Gastrocnemius medialis (tissue), 4 donors: ENCODE measurements around the gene NDUFB4. TPM values are rescaled to one million over a fixed set of nuclear protein-coding genes. Genes with fewer than 3 reads are reported as not detected.
"Not testable (repeated sequence)": the region's sequence is repeated elsewhere in the genome, so short reads cannot be mapped to it uniquely, and the experiment has no call there.

Experiments
- ATAC-seq, 2 donors: fragments of 150-250 bp; one replicate each; pipeline ENCODE4 v1.9.1; 2016
- DNase-seq, 2 donors: peaks; one replicate each; pipeline ENCODE4 v3.0.0-alpha.2; 2019
- H3K27ac ChIP-seq, 4 donors: fragments of 200-600 bp; sonication (generic); 1 replicate in 1 of 4; 2 replicates in 3 of 4; pipeline ENCODE4 v1.5.1; 2016 to 2018; ENCODE audit warnings: mild to moderate bottlenecking in 2 of 4, moderate library complexity in 1 of 4
- H3K27me3 ChIP-seq, 3 donors: fragments of 200-600 bp; sonication (generic) in 2 of 3; 1 replicate in 1 of 3; 2 replicates in 2 of 3; pipeline versions ENCODE4 v1.5.1 to v1.6.0; 2016 to 2019; ENCODE audit warnings: mild to moderate bottlenecking in 1 of 3, moderate library complexity in 1 of 3
- H3K36me3 ChIP-seq, 2 donors: fragments of 200-600 bp; sonication (generic) in 1 of 2; one replicate each; pipeline ENCODE4 v1.5.1; 2017 to 2018
- H3K4me1 ChIP-seq, 2 donors: fragments of 200-600 bp; sonication (generic) in 1 of 2; one replicate each; pipeline ENCODE4 v1.5.1; 2016 to 2017; ENCODE audit warnings: mild to moderate bottlenecking in 2 of 2
- H3K4me3 ChIP-seq, 4 donors: fragments of 200-600 bp; sonication (generic) in 3 of 4; 1 replicate in 1 of 4; 2 replicates in 3 of 4; pipeline ENCODE4 v1.5.1; 2016 to 2019; ENCODE audit warnings: mild to moderate bottlenecking in 2 of 4
- H3K9me3 ChIP-seq, 3 donors: fragments of 200-600 bp; sonication (generic) in 2 of 3; 1 replicate in 1 of 3; 2 replicates in 2 of 3; pipeline ENCODE4 v1.5.1; 2016 to 2019
- CTCF ChIP-seq, 5 experiments: fragments of 450-650 bp in 3 of 5; fragments of 200-600 bp in 2 of 5; sonication (generic) in 2 of 5; IDR thresholded peaks in 4 of 5; conservative IDR thresholded peaks in 1 of 5; 1 replicate in 4 of 5; 2 replicates in 1 of 5; pipeline ENCODE4 v1.5.1; 2016 to 2019; ENCODE audit warnings: antibody characterized with exemption in 5 of 5, mild to moderate bottlenecking in 3 of 5, moderate library complexity in 3 of 5
- POLR2A ChIP-seq, 2 donors: fragments of 450-650 bp; IDR thresholded peaks; one replicate each; pipeline ENCODE4 v1.6.1; 2017; ENCODE audit warnings: antibody characterized with exemption in 2 of 2, mild to moderate bottlenecking in 2 of 2, moderate library complexity in 2 of 2
- in situ Hi-C, 4 donors: fragments of 200-750 bp; cut with MboI; loops; one replicate each; pipeline versions ENCODE4 v1.15.0 to v1.8.0; 2017; ENCODE audit warnings: low sequenced_read_pairs in 4 of 4
- intact Hi-C: fragments of 100-400 bp; cut with DNase I; formaldehyde crosslinking; loops from one replicate; pipeline ENCODE4 v1.15.1; 2023; ENCODE audit warnings: low total_unique reads
- total RNA-seq, 4 donors: library from RNA; depleted of rRNA; stranded (reverse); fragments of >200 nt; gene quantifications; one replicate each; pipeline versions ENCODE4 v1.1.0 to v1.2.3, GENCODE V29; 2016

The NDUFB4 gene
- total RNA-seq, 4 donors from 2014 or later: 186 to 413 (median 377) TPM

DNA sequence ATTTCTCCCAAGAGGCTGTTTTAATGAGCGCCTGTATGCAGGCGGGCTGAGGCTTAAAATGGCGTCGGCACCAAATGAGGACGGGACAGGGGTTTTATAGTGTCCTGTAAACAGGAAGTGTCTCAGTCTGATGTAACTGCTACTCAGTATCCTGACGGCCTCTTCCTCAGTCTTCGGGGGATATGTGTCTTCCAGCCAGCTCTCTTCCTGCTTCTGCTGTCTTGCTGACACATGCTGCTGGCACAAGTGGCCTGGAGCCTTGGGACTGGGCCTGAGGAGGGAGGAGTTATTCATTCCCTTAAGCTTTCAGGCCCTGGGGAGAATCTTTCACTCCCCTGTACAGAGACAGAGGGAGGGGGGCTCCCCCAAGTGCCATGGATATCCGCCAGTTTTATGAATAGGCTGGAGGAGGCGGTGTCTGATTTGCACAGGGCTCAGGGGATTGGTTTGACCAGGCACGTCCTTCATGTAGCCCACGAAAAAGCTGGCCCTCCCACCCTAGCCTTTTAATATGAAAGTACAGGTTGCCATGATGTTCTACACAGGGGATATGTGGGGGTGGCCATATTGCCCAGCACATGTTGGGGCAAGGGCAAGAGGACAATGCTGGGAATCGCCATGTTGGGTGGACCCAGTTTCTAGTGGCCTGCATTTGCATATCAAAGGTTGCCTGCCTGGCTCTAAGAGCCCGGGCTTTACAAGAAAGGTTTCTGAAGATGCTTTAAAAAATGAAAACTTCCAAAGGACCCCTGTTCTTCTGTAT is 19.9 kb downstream of the NDUFB4 start:
- in situ Hi-C loops: no loop called here
- no peaks in the 10 kb centered on the region for H3K9me3 ChIP-seq
- intact Hi-C loops: no loop called here
- DNase-seq (peak; percentile 28 to 59), ATAC-seq (peak; percentile 60 to 75)
- no peak overlapping the region for H3K4me3 ChIP-seq
- H3K27me3 ChIP-seq: no peaks in the 10 kb centered on the region
- H3K4me1 ChIP-seq: no peaks in the 10 kb centered on the region
- no peak for TF ChIP-seq POLR2A (IDR thresholded peaks at IDR 0.05)
- peak overlapping the region; percentile 21 to 68 (median 38) for H3K27ac ChIP-seq
- no peaks in the 10 kb centered on the region for H3K36me3 ChIP-seq

DNA sequence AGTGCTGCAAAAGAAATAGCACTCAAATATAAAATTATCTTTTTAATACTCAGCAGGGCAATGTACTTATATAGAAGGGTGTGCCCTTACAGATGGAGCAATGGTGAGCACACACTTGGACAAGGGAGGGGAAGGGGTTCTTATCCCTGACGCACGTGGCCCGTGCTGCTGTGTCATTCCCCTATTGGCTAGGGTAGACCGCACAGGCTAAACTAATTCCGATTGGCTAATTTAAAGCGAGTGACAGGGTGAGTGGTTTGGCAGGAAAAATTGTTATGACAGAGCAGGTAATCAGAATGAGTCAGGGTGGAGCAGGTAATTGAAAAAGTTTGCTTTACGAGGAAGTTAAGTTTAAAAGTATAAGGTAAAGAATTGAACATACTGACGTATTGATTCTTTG is 20.6 kb downstream of the NDUFB4 start:
- in situ Hi-C loops, ATAC-seq, H3K36me3 ChIP-seq, H3K9me3 ChIP-seq, H3K27me3 ChIP-seq, H3K27ac ChIP-seq, DNase-seq, H3K4me3 ChIP-seq, H3K4me1 ChIP-seq, intact Hi-C loops: not testable (repeated sequence)

DNA sequence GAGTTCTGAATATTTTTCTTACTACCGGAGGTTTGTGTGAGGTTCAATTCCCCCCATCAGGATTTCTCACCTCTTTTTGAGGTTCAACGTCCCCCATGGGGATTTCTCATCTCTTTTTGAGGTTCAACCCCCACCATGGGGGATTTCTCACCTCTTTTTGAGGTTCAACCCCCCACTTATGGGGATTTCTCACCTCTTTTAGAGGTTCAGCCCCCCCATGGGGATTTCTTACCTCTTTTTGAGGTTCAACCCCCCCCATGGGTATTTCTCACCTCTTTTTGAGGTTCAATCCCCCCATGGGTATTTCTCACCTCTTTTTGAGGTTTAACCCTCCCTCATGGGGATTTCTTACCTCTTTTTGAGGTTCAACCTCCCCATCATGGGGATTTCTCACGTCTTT is 26.3 kb downstream of the NDUFB4 start:
- DNase-seq: no peak
- no peak for ATAC-seq
- intact Hi-C loops (no loop called here), in situ Hi-C loops (no loop called here)
- no peak for TF ChIP-seq CTCF (IDR thresholded peaks at IDR 0.05 in 4 of 5, conservative IDR thresholded peaks at IDR 0.05 in 1 of 5)
- no peak for TF ChIP-seq POLR2A (IDR thresholded peaks at IDR 0.05)
- H3K9me3 ChIP-seq: peaks cover 0 to 4% (median 0%) of the 10 kb centered on the region in 3 donors
- H3K4me3 ChIP-seq: no peak overlapping the region
- no peaks in the 10 kb centered on the region for H3K4me1 ChIP-seq
- no peak overlapping the region for H3K27ac ChIP-seq
- no peaks in the 10 kb centered on the region for H3K36me3 ChIP-seq
- no peaks in the 10 kb centered on the region for H3K27me3 ChIP-seq

DNA sequence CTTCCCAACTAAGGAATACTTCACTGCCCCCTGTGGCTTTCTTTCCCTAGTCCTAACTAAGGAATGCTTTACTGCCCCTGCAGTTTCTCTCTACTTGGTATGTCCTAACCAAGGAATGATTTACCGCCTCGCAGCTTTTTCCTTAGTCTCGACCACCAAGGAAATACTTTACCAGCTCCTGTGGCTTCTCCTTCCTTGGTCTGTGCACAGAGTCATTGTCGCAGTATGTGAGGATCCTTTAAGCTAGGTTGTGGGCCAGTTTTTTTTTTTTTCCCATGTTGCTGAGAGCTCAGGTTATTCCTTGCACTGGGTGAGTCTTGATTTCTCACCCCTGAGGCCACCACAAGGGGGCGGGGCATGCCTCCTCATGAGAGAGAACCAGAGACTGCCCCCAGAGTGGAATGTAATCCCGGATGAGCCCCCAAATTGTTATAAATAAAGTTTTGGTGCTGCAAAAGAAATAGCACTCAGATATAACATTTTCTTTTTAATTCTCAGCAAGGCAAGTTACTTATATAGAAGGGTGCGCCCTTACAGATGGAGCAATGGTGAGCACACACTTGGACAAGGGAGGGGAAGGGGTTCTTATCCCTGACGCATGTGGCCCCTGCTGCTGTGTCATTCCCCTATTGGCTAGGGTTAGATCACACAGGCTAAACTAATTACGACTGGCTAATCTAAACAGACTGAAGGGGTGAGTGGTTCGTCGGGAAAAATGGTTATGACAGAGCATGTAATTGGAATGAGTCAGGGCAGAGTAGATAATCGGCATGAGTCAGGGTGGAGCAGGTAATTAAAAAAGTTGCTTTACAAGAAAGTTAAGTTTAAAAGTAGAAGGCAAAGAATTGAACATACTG is 27.0 kb downstream of the NDUFB4 start:
- no peak overlapping the region for H3K27ac ChIP-seq
- H3K4me1 ChIP-seq: no peaks in the 10 kb centered on the region
- in situ Hi-C loops (no loop called here), intact Hi-C loops (no loop called here)
- no peak overlapping the region for H3K4me3 ChIP-seq
- DNase-seq (no peak), ATAC-seq (no peak)
- no peaks in the 10 kb centered on the region for H3K27me3 ChIP-seq
- no peak for TF ChIP-seq POLR2A (IDR thresholded peaks at IDR 0.05)
- peak in 1 of 5 experiments; percentile 16 for TF ChIP-seq CTCF (IDR thresholded peaks at IDR 0.05 in 4 of 5, conservative IDR thresholded peaks at IDR 0.05 in 1 of 5)
- H3K36me3 ChIP-seq: no peaks in the 10 kb centered on the region
- peaks cover 0 to 4% (median 0%) of the 10 kb centered on the region in 3 donors for H3K9me3 ChIP-seq

- in situ Hi-C loops (no loop called here), intact Hi-C loops (no loop called here)
- Histone ChIP-seq H3K27me3 (no peaks in the 10 kb centered on the region), H3K9me3 (peaks cover 0 to 4% (median 0%) of the 10 kb centered on the region in 3 donors), H3K4me1 (no peaks in the 10 kb centered on the region), H3K4me3 (no peak overlapping the region), H3K36me3 (no peaks in the 10 kb centered on the region), H3K27ac (no peak overlapping the region)
- DNase-seq: no peak
- TF ChIP-seq CTCF (IDR thresholded peaks at IDR 0.05 in 4 of 5, conservative IDR thresholded peaks at IDR 0.05 in 1 of 5): no peak
- no peak for TF ChIP-seq POLR2A (IDR thresholded peaks at IDR 0.05)
- ATAC-seq: no peak
Observed at GRCh38 chr3:120623727-120624093, 27.6 kb downstream of the NDUFB4 start.
